T-helper 17 cell (primary cell): ENCODE results near the gene MAGEB10. TPM values are rescaled to one million over a fixed set of nuclear protein-coding genes. Genes with fewer than 3 reads are reported as not detected.

Source experiments
- ATAC-seq: fragments of 150-1000 bp; cut with Tn5 transposase; 2 replicates; pipeline ENCODE4 v1.10.0; 2021; ENCODE audit warnings: mild to moderate bottlenecking, moderate library complexity
- DNase-seq, 3 donors: peaks; one replicate each; pipeline versions ENCODE4 v3.0.0 to v3.0.0-alpha.2; 2020 to 2021
- H3K9me3 ChIP-seq: one replicate; pipeline ENCODE4 v1.7.0; 2013; ENCODE audit warnings: low read length, mild to moderate bottlenecking; ENCODE audit not compliant: control insufficient read depth, poor library complexity, severe bottlenecking
- H3K27ac Mint-ChIP-seq: one replicate; pipeline ENCODE4 v1.8.0; 2022; ENCODE audit warnings: mild to moderate bottlenecking, moderate library complexity, mixed read lengths
- H3K27me3 Mint-ChIP-seq: one replicate; pipeline ENCODE4 v1.8.0; 2022; ENCODE audit warnings: mixed read lengths
- H3K36me3 Mint-ChIP-seq: one replicate; pipeline ENCODE4 v1.8.0; 2022; ENCODE audit warnings: low read depth, mixed read lengths
- H3K4me1 Mint-ChIP-seq: one replicate; pipeline ENCODE4 v1.8.0; 2022; ENCODE audit warnings: mild to moderate bottlenecking, mixed read lengths
- H3K4me3 Mint-ChIP-seq: one replicate; pipeline ENCODE4 v1.8.0; 2022; ENCODE audit warnings: mild to moderate bottlenecking, moderate library complexity, mixed read lengths
- total RNA-seq, 4 donors: library from RNA in 2 of 4; stranded (reverse) in 2 of 4; gene quantifications; one replicate each; pipeline ENCODE4 v1.2.3 and lab custom pipeline; 2022 to 2026

Gene MAGEB10
- total RNA-seq, 2 donors from 2014 or later: not detected

- Mint-ChIP-seq H3K27me3 (no peaks in the 10 kb centered on the region), H3K27ac (no peak overlapping the region), H3K4me1 (no peaks in the 10 kb centered on the region), H3K36me3 (no peaks in the 10 kb centered on the region), H3K4me3 (no peak overlapping the region)
- no peak for DNase-seq
- no peaks in the 10 kb centered on the region for H3K9me3 ChIP-seq
- no peak for ATAC-seq
Measured at GRCh38 chrX:27860337-27860736, 52.5 kb downstream of the MAGEB10 start.

DNA sequence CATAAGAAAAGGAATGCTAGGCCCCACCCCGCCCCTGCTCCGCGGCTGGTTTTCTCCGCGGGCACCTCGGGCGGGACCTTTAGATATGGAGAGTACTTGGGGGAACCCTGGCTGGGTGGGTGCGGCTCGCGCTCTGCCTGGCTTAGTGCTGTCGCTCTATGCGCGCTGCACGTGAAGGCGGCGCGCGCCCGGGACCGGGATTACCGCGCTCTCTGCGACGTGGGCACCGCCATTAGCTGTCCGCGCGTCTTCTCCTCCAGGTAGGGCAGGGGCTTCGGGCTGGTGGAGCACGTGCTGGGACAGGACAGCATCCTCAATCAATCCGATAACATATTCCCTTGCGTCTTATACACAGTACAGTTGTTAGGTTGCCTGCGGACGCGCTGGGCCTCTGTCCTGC lies 56.0 kb downstream of the MAGEB10 start:
- H3K4me1 Mint-ChIP-seq: no peaks in the 10 kb centered on the region
- no peak overlapping the region for H3K27ac Mint-ChIP-seq
- H3K27me3 Mint-ChIP-seq: no peaks in the 10 kb centered on the region

More for the DNA sequence above, 56.0 kb downstream of the MAGEB10 start:
- H3K36me3 Mint-ChIP-seq: no peaks in the 10 kb centered on the region
- ATAC-seq (no peak), DNase-seq (no peak)
- no peak overlapping the region for H3K4me3 Mint-ChIP-seq
- no peaks in the 10 kb centered on the region for H3K9me3 ChIP-seq

Other genes with a start within 250 kb of the MAGEB10 start
- gene DCAF8L2, start 217.6 kb upstream of the MAGEB10 start, total RNA-seq: not detected
- not detected for gene DCAF8L1, start 173.5 kb downstream of the MAGEB10 start, total RNA-seq